Thyroid gland (tissue), 4 donors: Measurements from ENCODE around the gene VPS13C.

ENCODE experiments used
- CTCF ChIP-seq, 6 experiments: fragments of 200-600 bp in 3 of 6; fragments of 450-650 bp in 3 of 6; sonication (generic) in 3 of 6; IDR thresholded peaks; one replicate each; pipeline ENCODE4 v1.5.1; 2016 to 2019; ENCODE audit warnings: antibody characterized with exemption in 6 of 6, mild to moderate bottlenecking in 2 of 6, inconsistent platforms in 1 of 6, moderate library complexity in 1 of 6
- POLR2A ChIP-seq, 2 donors: fragments of 450-650 bp; IDR thresholded peaks; one replicate each; pipeline ENCODE4 v1.6.1; 2017; ENCODE audit warnings: antibody characterized with exemption in 2 of 2, mild to moderate bottlenecking in 2 of 2, moderate library complexity in 1 of 2

GRCh38 chr15:62026487-62027262 lies 33.6 kb downstream of the VPS13C start:
- TF ChIP-seq CTCF (IDR thresholded peaks at IDR 0.05) (no peak), POLR2A (IDR thresholded peaks at IDR 0.05) (no peak)
